ENCODE measurements around the gene GIPC3.

- TF ChIP-seq POLR2A (IDR thresholded peaks at IDR 0.05; ENCODE audit: low read depth, low read length) (no peak), TAF1 (IDR thresholded peaks at IDR 0.05; ENCODE audit: low read depth, low read length) (no peak), POLR2AphosphoS5 (IDR thresholded peaks at IDR 0.05; ENCODE audit: low read depth, low read length) (no peak), POU2F2 (IDR thresholded peaks at IDR 0.05; ENCODE audit: low read depth, low read length) (no peak), PAX5 (IDR thresholded peaks at IDR 0.05; ENCODE audit: insufficient read depth, low read length, severe bottlenecking) (no peak)
Measured at GRCh38 chr19:3617463-3617862, 32.2 kb downstream of the GIPC3 start.
